22Rv1 (cell line): Measurements from ENCODE around the gene TEX44.

Experiments used
- ZFX ChIP-seq: fragments of 450-650 bp; IDR thresholded peaks from 2 replicates; pipeline ENCODE4 v1.6.1; 2017; ENCODE audit warnings: antibody characterized with exemption, borderline replicate concordance
- TF ChIP-seq, protein P1 (sequence below): fragments of 450-650 bp; IDR thresholded peaks from 2 replicates; pipeline ENCODE4 v1.5.1; 2017; ENCODE audit warnings: mild to moderate bottlenecking

DNA sequence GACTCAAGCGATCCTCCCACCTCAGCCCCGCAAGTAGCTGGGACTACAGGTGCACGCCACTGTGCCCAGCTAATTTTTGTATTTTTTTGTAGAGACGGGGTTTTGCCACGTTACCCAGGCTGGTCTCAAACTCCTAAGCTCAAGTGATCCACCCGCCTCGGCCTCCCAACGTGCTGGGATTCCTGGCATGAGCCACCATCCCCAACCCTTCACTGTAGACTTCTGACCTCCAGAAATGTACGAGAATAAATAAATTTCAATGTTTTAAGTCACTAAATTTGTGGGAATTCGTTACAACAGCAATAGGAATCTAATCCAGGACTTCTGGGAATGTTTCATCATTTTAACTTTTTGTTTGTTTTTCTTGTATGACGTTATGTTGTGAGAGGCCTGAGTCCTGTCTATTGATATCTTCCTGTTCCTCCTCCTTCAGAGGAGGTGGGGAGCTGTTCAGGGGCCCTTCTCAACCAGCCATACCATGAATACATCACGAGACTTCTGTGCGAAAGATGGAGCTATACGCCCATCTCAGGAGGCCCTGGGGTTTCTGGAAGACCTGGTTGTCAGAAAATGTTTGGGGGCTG, 40.0 kb downstream of the TEX44 start:
- TF ChIP-seq, protein P1, sequence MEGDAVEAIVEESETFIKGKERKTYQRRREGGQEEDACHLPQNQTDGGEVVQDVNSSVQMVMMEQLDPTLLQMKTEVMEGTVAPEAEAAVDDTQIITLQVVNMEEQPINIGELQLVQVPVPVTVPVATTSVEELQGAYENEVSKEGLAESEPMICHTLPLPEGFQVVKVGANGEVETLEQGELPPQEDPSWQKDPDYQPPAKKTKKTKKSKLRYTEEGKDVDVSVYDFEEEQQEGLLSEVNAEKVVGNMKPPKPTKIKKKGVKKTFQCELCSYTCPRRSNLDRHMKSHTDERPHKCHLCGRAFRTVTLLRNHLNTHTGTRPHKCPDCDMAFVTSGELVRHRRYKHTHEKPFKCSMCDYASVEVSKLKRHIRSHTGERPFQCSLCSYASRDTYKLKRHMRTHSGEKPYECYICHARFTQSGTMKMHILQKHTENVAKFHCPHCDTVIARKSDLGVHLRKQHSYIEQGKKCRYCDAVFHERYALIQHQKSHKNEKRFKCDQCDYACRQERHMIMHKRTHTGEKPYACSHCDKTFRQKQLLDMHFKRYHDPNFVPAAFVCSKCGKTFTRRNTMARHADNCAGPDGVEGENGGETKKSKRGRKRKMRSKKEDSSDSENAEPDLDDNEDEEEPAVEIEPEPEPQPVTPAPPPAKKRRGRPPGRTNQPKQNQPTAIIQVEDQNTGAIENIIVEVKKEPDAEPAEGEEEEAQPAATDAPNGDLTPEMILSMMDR = no peak
- no peak for TF ChIP-seq ZFX
